UCSD-AML1 (cell line): ENCODE results near the gene ATP8B3.

ENCODE experiments used
- DNase-seq: peaks from one replicate; lab custom pipeline; 2025; ENCODE audit not compliant: unreplicated experiment; lab: John Stamatoyannopoulos, UW

The ATP8B3 gene

GRCh38 chr19:1836458-1837221, 24.6 kb upstream of the ATP8B3 start:
- no peak for DNase-seq

- no peak for DNase-seq
Observed at GRCh38 chr19:1833540-1833939, 21.5 kb upstream of the ATP8B3 start.

GRCh38 chr19:1832046-1832663, 20.1 kb upstream of the ATP8B3 start:
- DNase-seq = no peak

GRCh38 chr19:1830978-1831377, 18.9 kb upstream of the ATP8B3 start:
- no peak for DNase-seq

GRCh38 chr19:1830568-1830967, 18.5 kb upstream of the ATP8B3 start:
- no peak for DNase-seq

GRCh38 chr19:1829958-1830357, 17.9 kb upstream of the ATP8B3 start:
- no peak for DNase-seq

GRCh38 chr19:1828279-1829238, 16.5 kb upstream of the ATP8B3 start:
- no peak for DNase-seq

- no peak for DNase-seq
Observed at GRCh38 chr19:1827566-1828278, 15.6 kb upstream of the ATP8B3 start.

- DNase-seq = no peak
Observed at GRCh38 chr19:1826557-1827521, 14.8 kb upstream of the ATP8B3 start.

- peak; percentile 66 for DNase-seq
Observed at GRCh38 chr19:1825909-1826556, 14.0 kb upstream of the ATP8B3 start.

GRCh38 chr19:1824252-1824622, 12.2 kb upstream of the ATP8B3 start:
- DNase-seq = no peak

GRCh38 chr19:1823539-1824251, 11.6 kb upstream of the ATP8B3 start:
- DNase-seq = no peak

GRCh38 chr19:1823020-1823419, 10.9 kb upstream of the ATP8B3 start:
- DNase-seq = no peak

- no peak for DNase-seq
Observed at GRCh38 chr19:1822210-1822609, 10.1 kb upstream of the ATP8B3 start.

GRCh38 chr19:1819341-1820255, 7.5 kb upstream of the ATP8B3 start:
- no peak for DNase-seq

GRCh38 chr19:1818549-1819195, 6.6 kb upstream of the ATP8B3 start:
- no peak for DNase-seq

GRCh38 chr19:1817553-1818179, 5.6 kb upstream of the ATP8B3 start:
- DNase-seq = no peak
